HG03045 (cell line): ENCODE measurements around the gene SALL4.
"Not testable (repeated sequence)": the region's sequence is repeated elsewhere in the genome, so short reads cannot be mapped to it uniquely, and the experiment has no call there.

Source experiments
- ATAC-seq: cut with Tn5 transposase; IDR thresholded peaks from one replicate; pipeline ENCODE4 v1.9.1; 2021; ENCODE audit warnings: mild to moderate bottlenecking, moderate library complexity; ENCODE audit not compliant: unreplicated experiment

Gene SALL4

GRCh38 chr20:51740308-51740707, 62.0 kb downstream of the SALL4 start:
- not testable (repeated sequence) for ATAC-seq

- ATAC-seq: no peak
These were observed 62.5 kb downstream of the SALL4 start for GRCh38 chr20:51739722-51740249.

- ATAC-seq: no peak
These were observed 63.4 kb downstream of the SALL4 start for GRCh38 chr20:51738877-51739447.

GRCh38 chr20:51738261-51738660, 64.1 kb downstream of the SALL4 start:
- ATAC-seq: not testable (repeated sequence)

GRCh38 chr20:51736947-51737346, 65.4 kb downstream of the SALL4 start:
- no peak for ATAC-seq

GRCh38 chr20:51735728-51736600, 66.4 kb downstream of the SALL4 start:
- ATAC-seq: no peak

GRCh38 chr20:51734876-51735720, 67.2 kb downstream of the SALL4 start:
- no peak for ATAC-seq

- no peak for ATAC-seq
These were observed 69.3 kb downstream of the SALL4 start for GRCh38 chr20:51733070-51733469.
